Measurements from ENCODE around the gene IRF2BP2.

The IRF2BP2 gene

GRCh38 chr1:234605983-234606783 is 3.8 kb downstream of the IRF2BP2 start:
- DNase-seq (ENCODE audit: low read depth) = no peak
- no peak for TF ChIP-seq CTCF (IDR thresholded peaks at IDR 0.05; ENCODE audit: control insufficient read depth, insufficient read depth, low read depth, low read length, missing control alignments)
- H3K4me3 ChIP-seq (ENCODE audit: control insufficient read depth, low read depth, low read length) = peak overlapping the region; percentile 83

- no peak for DNase-seq (ENCODE audit: low read depth)
- no peak for TF ChIP-seq CTCF (IDR thresholded peaks at IDR 0.05; ENCODE audit: control insufficient read depth, insufficient read depth, low read depth, low read length, missing control alignments)
- H3K4me3 ChIP-seq (ENCODE audit: control insufficient read depth, low read depth, low read length) = peak overlapping the region; percentile 83
These were observed 4.5 kb downstream of the IRF2BP2 start for GRCh38 chr1:234605399-234605982.

- DNase-seq (ENCODE audit: low read depth) = no peak
- peak overlapping the region; percentile 83 for H3K4me3 ChIP-seq (ENCODE audit: control insufficient read depth, low read depth, low read length)
- TF ChIP-seq CTCF (IDR thresholded peaks at IDR 0.05; ENCODE audit: control insufficient read depth, insufficient read depth, low read depth, low read length, missing control alignments) = no peak
These were observed 5.2 kb downstream of the IRF2BP2 start for GRCh38 chr1:234604495-234605398.

- peak overlapping the region; percentile 83 for H3K4me3 ChIP-seq (ENCODE audit: control insufficient read depth, low read depth, low read length)
- DNase-seq (ENCODE audit: low read depth) = no peak
- no peak for TF ChIP-seq CTCF (IDR thresholded peaks at IDR 0.05; ENCODE audit: control insufficient read depth, insufficient read depth, low read depth, low read length, missing control alignments)
These were observed 6.5 kb downstream of the IRF2BP2 start for GRCh38 chr1:234603221-234604204.

GRCh38 chr1:234602334-234603220 is 7.4 kb downstream of the IRF2BP2 start:
- no peak for TF ChIP-seq CTCF (IDR thresholded peaks at IDR 0.05; ENCODE audit: control insufficient read depth, insufficient read depth, low read depth, low read length, missing control alignments)
- H3K4me3 ChIP-seq (ENCODE audit: control insufficient read depth, low read depth, low read length) = no peak overlapping the region; the same call in 1 of the 2 replicates
- DNase-seq (ENCODE audit: low read depth) = peak; percentile 88
